ENCODE measurements around the gene KCNQ4. TPM values are rescaled to one million over a fixed set of nuclear protein-coding genes. Genes with fewer than 3 reads are reported as not detected.

Gene KCNQ4
- total and polyA plus RNA-seq, 2 of the 4 experiments (the other 2 are of a cell fraction), result 0.07 TPM; not detected in 1

DNA sequence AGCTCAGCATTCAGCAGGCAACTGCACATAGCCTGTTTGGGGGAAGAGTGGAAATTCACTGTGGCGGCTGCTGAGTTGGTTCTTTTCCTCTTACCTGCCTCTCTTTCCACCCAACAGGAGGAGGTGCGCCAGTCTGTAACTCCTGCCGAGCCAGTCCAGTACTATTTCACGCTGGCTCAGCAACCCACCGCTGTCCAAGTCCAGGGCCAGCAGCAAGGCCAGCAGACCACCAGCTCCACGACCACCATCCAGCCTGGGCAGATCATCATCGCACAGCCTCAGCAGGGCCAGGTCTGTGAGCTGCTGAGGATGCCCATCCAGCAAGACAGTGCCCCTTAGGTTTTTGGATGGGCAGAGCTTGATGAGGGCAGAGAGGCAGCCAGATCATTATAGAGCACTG, 25.6 kb upstream of the KCNQ4 start:
- Histone ChIP-seq H2BK120ac (ENCODE audit: low read depth, low read length) (no peak overlapping the region), H3K4me2 (ENCODE audit: low read depth, low read length) (no peak overlapping the region), H2BK20ac (ENCODE audit: low read depth, low read length) (no peak overlapping the region), H3K9ac (ENCODE audit: low read depth, low read length) (no peak overlapping the region), H3K9me1 (ENCODE audit: insufficient read depth, low read length) (peaks cover 2% of the 10 kb centered on the region; the same call in 1 of the 2 replicates), H3K4me3 (ENCODE audit: insufficient read depth, low read depth, low read length) (no peak overlapping the region), H4K8ac (ENCODE audit: low read depth in 2 of 2, low read length in 2 of 2) (no peak overlapping the region), H4K91ac (ENCODE audit: insufficient read depth, low read depth, low read length) (no peak overlapping the region), H2AFZ (replicated peaks; ENCODE audit: low read length, poor library complexity) (no peak overlapping the region), H3K18ac (ENCODE audit: low read depth, low read length) (no peak overlapping the region), H4K20me1 (ENCODE audit: insufficient read depth, low read length) (no peaks in the 10 kb centered on the region), H3K23ac (ENCODE audit: low read depth, low read length) (no peak overlapping the region), H3K14ac (replicated peaks; ENCODE audit: low read depth, low read length) (no peak overlapping the region), H3K4ac (ENCODE audit: low read depth, low read length) (no peak overlapping the region), H4K5ac (ENCODE audit: low read depth, low read length) (no peak overlapping the region), H3K36me3 (ENCODE audit: control insufficient read depth, insufficient read depth, low read length) (peaks cover 50% of the 10 kb centered on the region), H2BK5ac (ENCODE audit: low read depth, low read length, poor library complexity, severe bottlenecking) (no peak overlapping the region), H3K4me1 (ENCODE audit: control insufficient read depth, insufficient read depth, low read length) (peaks cover 2% of the 10 kb centered on the region; the same call in 1 of the 2 replicates), H2AK5ac (ENCODE audit: low read depth, low read length) (no peak overlapping the region), H3K56ac (ENCODE audit: extremely low read depth, insufficient read depth, low read length) (no peak overlapping the region), H3K9me3 (ENCODE audit: control insufficient read depth, insufficient read depth, low read length) (no peaks in the 10 kb centered on the region), H2BK15ac (ENCODE audit: low read depth, low read length) (no peak overlapping the region), H3K79me1 (ENCODE audit: low read depth in 1 of 2, low read length in 2 of 2) (no peaks in the 10 kb centered on the region; a peak in 1 of 4 replicates), H2AK9ac (replicated peaks; ENCODE audit: low read depth, low read length, poor library complexity) (no peak overlapping the region), H3K27ac (ENCODE audit: insufficient read depth, low read length) (no peak overlapping the region), H3K27me3 (ENCODE audit: control insufficient read depth, insufficient read depth, low read length) (no peaks in the 10 kb centered on the region)
- DNase-seq (no peak), ATAC-seq (ENCODE audit: low read depth) (no peak)
- ChIA-PET POLR2A (ENCODE audit: unreplicated experiment) (interaction anchor here (1.1 kb wide), 1 partner anchor 9 kb away, joined by 3 read pairs; no protein-coding TSS in a partner anchor), CTCF (no interaction called here)
- BruUV-seq (replicated peaks), result no TSS peak
- WGBS, 2 experiments (ENCODE audit: extremely low coverage in 2 of 2, insufficient read length in 1 of 2), result 92% methylated on average over 4 of the region's 7 CpGs; no CpG with 5 or more reads in 1 of the 2 experiments
- in situ Hi-C loops (cut with MboI; ENCODE audit: low sequenced_read_pairs), result no loop called here
- TF ChIP-seq CEBPB (IDR thresholded peaks at IDR 0.05; ENCODE audit: low read depth, low read length) (no peak), RFX5 (IDR thresholded peaks at IDR 0.05; ENCODE audit: low read depth, low read length) (no peak), MXI1 (IDR thresholded peaks at IDR 0.05; ENCODE audit: borderline replicate concordance, low read depth, low read length) (no peak), MAZ (IDR thresholded peaks at IDR 0.05; ENCODE audit: borderline replicate concordance, low read depth, low read length) (no peak), RCOR1 (IDR thresholded peaks at IDR 0.05; ENCODE audit: insufficient replicate concordance, low read length) (no peak)
- TF ChIP-seq, protein P1, sequence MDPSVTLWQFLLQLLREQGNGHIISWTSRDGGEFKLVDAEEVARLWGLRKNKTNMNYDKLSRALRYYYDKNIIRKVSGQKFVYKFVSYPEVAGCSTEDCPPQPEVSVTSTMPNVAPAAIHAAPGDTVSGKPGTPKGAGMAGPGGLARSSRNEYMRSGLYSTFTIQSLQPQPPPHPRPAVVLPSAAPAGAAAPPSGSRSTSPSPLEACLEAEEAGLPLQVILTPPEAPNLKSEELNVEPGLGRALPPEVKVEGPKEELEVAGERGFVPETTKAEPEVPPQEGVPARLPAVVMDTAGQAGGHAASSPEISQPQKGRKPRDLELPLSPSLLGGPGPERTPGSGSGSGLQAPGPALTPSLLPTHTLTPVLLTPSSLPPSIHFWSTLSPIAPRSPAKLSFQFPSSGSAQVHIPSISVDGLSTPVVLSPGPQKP (IDR thresholded peaks at IDR 0.05; ENCODE audit: borderline replicate concordance, low read depth, low read length), result no peak
- dilution Hi-C loops (cut with HindIII; ENCODE audit: low sequenced_read_pairs, unreplicated experiment), result no loop called here
- intact Hi-C loops (cut with micrococcal nuclease), result no loop called here

Measured in IMR-90 (cell line).